ENCODE data around the gene BLOC1S3. TPM values are rescaled to one million over a fixed set of nuclear protein-coding genes. Genes with fewer than 3 reads are reported as not detected.

BLOC1S3 gene
- total and polyA plus RNA-seq, 11 donors = 2.0 to 8.1 (median 4.8) TPM

- no peaks in the 10 kb centered on the region for H3K9me3 ChIP-seq
- H3K4me3 ChIP-seq = no peak overlapping the region
- peaks cover 0 to 32% (median 11%) of the 10 kb centered on the region in 9 donors for H3K27me3 ChIP-seq
- TF ChIP-seq, protein P1, sequence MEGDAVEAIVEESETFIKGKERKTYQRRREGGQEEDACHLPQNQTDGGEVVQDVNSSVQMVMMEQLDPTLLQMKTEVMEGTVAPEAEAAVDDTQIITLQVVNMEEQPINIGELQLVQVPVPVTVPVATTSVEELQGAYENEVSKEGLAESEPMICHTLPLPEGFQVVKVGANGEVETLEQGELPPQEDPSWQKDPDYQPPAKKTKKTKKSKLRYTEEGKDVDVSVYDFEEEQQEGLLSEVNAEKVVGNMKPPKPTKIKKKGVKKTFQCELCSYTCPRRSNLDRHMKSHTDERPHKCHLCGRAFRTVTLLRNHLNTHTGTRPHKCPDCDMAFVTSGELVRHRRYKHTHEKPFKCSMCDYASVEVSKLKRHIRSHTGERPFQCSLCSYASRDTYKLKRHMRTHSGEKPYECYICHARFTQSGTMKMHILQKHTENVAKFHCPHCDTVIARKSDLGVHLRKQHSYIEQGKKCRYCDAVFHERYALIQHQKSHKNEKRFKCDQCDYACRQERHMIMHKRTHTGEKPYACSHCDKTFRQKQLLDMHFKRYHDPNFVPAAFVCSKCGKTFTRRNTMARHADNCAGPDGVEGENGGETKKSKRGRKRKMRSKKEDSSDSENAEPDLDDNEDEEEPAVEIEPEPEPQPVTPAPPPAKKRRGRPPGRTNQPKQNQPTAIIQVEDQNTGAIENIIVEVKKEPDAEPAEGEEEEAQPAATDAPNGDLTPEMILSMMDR (IDR thresholded peaks at IDR 0.05) = peak; percentile 7 to 55 (median 38)
- TF ChIP-seq POLR2A (IDR thresholded peaks at IDR 0.05) = no peak
- H3K4me1 ChIP-seq = peaks cover 0 to 28% (median 17%) of the 10 kb centered on the region in 12 donors
- ATAC-seq = peak in 3 of 4 donors; percentile 9 to 42 (median 19)
- no peak overlapping the region for H3K27ac ChIP-seq
- DNase-seq = no peak
- 41 to 44% (median 44%) methylated on average over 22 to 32 of the region's 32 CpGs for WGBS, 4 donors
- H3K36me3 ChIP-seq = no peaks in the 10 kb centered on the region
- intact Hi-C loops (cut with DNase I) = loop anchor here in 1 of 10 donors (10.0 kb wide), 1 partner anchor 173 kb away; no protein-coding TSS in a partner anchor
Measured at GRCh38 chr19:45161738-45162607, 16.6 kb upstream of the BLOC1S3 start.

- peaks cover 0 to 32% (median 11%) of the 10 kb centered on the region in 9 donors for H3K27me3 ChIP-seq
- H3K27ac ChIP-seq = no peak overlapping the region
- DNase-seq (no peak), ATAC-seq (no peak)
- TF ChIP-seq POLR2A (IDR thresholded peaks at IDR 0.05) = no peak
- TF ChIP-seq, protein P1 (IDR thresholded peaks at IDR 0.05) = no peak
- H3K36me3 ChIP-seq = no peaks in the 10 kb centered on the region
- no peak overlapping the region for H3K4me3 ChIP-seq
- no peaks in the 10 kb centered on the region for H3K9me3 ChIP-seq
- intact Hi-C loops (cut with DNase I) = loop anchor here in 1 of 10 donors (10.0 kb wide), 1 partner anchor 172 kb away; no protein-coding TSS in a partner anchor
- peaks cover 0 to 33% (median 18%) of the 10 kb centered on the region in 12 donors for H3K4me1 ChIP-seq
- WGBS, 4 donors = 72 to 88% (median 86%) methylated on average over 17 to 18 of the region's 18 CpGs
Measured at GRCh38 chr19:45162608-45163143, 15.9 kb upstream of the BLOC1S3 start.

DNA sequence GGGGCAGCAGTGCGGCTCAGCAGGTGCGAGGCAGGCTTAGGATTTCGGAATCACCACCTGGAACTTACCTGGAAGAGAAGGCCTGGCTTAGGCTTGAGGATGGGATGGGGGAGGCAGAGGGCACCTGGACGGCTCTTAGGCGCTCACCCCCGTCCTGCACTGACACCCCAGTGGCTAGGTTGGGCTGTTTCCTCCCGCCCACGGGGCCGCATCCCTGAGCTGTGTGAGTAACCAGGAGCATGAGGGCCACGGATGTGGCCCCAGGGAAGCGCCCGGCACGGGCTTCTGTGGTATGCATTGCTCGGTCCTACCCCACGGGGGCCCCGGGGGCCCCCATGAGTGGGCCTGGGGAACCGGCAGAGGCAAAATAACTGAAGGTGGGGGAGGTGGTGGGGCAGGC is 15.4 kb upstream of the BLOC1S3 start:
- TF ChIP-seq POLR2A (IDR thresholded peaks at IDR 0.05) = no peak
- TF ChIP-seq, protein P1 (IDR thresholded peaks at IDR 0.05) = no peak
- Histone ChIP-seq H3K27ac (no peak overlapping the region), H3K9me3 (no peaks in the 10 kb centered on the region), H3K36me3 (no peaks in the 10 kb centered on the region), H3K4me1 (peaks cover 0 to 33% (median 18%) of the 10 kb centered on the region in 12 donors), H3K4me3 (no peak overlapping the region), H3K27me3 (peaks cover 0 to 29% (median 11%) of the 10 kb centered on the region in 9 donors)
- 88 to 94% (median 90%) methylated on average over 9 to 17 of the region's 17 CpGs for WGBS, 4 donors
- ATAC-seq (no peak), DNase-seq (no peak)
- intact Hi-C loops (cut with DNase I) = loop anchor here in 1 of 10 donors (10.0 kb wide), 1 partner anchor 172 kb away; no protein-coding TSS in a partner anchor
